ENCODE results near the gene MFGE8.

DNA sequence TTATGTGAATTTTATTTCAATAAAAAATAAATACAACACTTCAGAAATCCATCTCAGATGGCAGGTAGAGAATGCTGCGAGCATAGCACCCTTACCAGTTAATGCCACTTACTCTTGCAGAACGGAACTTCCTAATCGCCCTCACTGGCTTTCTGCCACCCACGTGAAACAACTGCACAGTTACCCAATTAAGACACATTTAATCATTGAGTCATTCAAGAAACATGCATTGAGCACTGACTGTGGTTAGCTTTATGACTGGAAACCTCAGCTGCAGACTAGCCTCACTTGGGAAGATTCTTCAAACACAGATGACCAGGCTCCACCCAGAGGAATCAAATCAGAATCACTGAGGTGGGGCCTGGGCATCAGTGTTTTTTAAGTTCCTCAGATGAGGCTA is 5.6 kb upstream of the MFGE8 start:
- TF ChIP-seq TAF1 (IDR thresholded peaks at IDR 0.05; ENCODE audit: borderline replicate concordance, low read depth, low read length) (no peak), POLR2A (IDR thresholded peaks at IDR 0.05; ENCODE audit: low read depth, low read length) (no peak)

Data from GM12892 (cell line).